Loucy (cell line): Measurements from ENCODE around the gene PLCL2.

Experiments used
- CTCF ChIP-seq: fragments of 200-600 bp; sonication (generic); conservative IDR thresholded peaks from 2 replicates; pipeline ENCODE4 v1.5.1; 2014; ENCODE audit warnings: mild to moderate bottlenecking, antibody characterized with exemption, low read length
- EZH2phosphoT487 ChIP-seq: fragments of 200-600 bp; IDR thresholded peaks from 2 replicates; pipeline ENCODE4 v1.6.1; 2018; ENCODE audit warnings: antibody characterized with exemption, mild to moderate bottlenecking, moderate library complexity, borderline replicate concordance

GRCh38 chr3:16978234-16978920, 93.6 kb downstream of the PLCL2 start:
- TF ChIP-seq CTCF: no peak
- no peak for TF ChIP-seq EZH2phosphoT487
